Stimulated activated CD8-positive, alpha-beta memory T cell treated with anti-CD3 and anti-CD28 coated beads, Interleukin-7, amount 100 ng/mL, for 4 hours (primary cell): Measurements from ENCODE around the gene STAT5A.
"Not testable (repeated sequence)": the region's sequence is repeated elsewhere in the genome, so short reads cannot be mapped to it uniquely, and the experiment has no call there.

Experiments
- DNase-seq, 2 donors: peaks; one replicate each; pipeline ENCODE4 v3.0.0-alpha.2; 2020; ENCODE audit warnings: low read depth in 2 of 2

STAT5A gene

DNA sequence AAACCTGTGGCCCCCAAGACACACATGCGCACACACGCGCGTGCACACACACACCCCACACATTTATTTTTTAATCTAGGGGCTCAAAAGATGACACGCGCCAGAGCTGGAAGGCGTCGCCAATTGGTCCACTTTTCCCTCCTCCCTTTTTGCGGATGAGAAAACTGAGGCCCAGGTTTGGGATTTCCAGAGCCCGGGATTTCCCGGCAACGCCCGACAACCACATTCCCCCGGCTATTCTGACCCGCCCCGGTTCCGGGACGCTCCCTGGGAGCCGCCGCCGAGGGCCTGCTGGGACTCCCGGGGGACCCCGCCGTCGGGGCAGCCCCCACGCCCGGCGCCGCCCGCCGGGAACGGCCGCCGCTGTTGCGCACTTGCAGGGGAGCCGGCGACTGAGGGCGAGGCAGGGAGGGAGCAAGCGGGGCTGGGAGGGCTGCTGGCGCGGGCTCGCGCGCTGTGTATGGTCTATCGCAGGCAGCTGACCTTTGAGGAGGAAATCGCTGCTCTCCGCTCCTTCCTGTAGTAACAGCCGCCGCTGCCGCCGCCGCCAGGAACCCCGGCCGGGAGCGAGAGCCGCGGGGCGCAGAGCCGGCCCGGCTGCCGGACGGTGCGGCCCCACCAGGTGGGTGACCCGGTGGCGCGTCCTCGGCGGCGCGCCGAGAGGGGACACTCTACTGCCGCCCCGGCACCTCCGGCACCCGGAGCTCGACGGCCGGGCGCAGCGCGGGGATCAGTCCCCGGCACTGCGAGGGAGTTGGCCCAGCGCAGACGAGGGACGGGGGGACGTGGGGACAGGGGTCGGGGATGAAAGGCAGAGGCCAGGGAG, at the start of gene STAT5A:
STAT5A (plus strand) TSS at position 522 of the 826 bp plus-strand sequence. CDS start 914 bp downstream, outside the sequence.
- DNase-seq: peak; percentile 48 to 73

DNA sequence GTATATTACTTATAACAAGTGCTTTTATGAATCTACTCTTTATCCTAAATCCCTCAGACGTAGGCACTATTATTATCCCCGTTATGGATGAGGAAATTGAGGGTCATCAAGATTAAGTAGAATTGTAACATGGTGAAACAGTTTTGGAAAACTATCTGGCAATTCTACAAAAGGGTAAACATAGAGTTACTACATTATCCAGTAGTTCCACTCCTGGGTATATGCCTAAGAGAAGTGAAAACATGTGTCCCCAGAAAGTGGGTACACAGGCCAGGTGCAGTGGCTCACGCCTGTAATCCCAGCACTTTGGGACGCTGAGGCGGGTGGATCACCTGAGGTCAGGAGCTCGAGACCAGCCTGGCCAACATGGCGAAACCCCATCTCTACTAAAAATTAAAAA, 48.7 kb upstream of the STAT5A start:
- not testable (repeated sequence) for DNase-seq

DNA sequence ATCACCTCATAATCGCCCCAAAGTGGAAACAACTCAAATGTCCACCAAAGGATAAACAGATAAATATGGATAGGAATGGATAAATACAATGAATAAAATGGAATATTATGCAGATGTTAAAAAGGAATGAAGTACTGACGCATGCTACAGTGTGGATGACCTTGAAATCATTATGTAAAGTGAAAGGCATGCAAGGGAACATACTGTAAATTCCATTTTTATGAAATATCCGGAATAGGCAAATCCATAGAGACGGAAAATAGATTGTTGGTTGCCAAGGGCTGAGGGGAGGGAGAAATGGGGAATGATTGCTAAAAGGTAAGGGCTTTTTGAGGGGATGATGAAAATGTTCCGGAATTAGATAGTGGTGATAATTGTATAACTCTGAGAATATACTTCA, 48.1 kb upstream of the STAT5A start:
- DNase-seq: no peak

DNA sequence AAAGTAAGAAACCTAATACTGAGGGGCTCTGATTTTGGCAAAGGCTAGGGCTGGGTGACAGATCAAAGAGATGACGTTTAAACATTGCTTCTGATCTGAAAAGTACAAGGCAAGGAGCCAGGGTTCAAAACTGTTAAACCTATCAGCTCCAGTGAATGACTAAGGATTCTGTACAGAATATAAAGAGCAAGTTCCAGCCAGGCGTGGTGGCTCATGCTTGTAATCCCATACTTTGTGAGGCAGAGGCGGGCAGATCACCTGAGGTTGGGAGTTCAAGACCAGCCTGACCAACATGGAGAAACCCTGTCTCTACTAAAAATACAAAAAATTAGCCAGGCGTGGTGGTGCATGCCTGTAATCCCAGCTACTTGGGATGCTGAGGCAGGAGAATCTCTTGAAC, 47.4 kb upstream of the STAT5A start:
- DNase-seq: not testable (repeated sequence)

DNA sequence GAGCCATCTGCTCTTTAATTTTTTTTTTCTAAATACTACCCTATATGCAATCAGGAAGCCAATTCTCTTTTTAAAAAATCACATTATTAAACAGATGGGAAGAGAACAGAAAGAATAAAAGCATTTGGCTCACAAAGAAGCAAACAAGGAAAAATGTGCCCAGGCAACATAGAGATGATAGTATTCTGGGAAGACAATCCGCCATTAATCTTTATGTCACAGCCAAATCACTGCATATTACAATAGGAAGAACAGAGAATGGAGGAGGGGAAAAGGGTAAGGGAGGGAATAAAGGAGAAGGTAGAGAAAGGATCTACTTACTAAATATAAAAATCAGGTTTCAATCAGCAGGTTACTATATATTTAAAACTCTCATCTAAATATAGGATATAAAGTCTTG, 46.4 kb upstream of the STAT5A start:
- DNase-seq: no peak

DNA sequence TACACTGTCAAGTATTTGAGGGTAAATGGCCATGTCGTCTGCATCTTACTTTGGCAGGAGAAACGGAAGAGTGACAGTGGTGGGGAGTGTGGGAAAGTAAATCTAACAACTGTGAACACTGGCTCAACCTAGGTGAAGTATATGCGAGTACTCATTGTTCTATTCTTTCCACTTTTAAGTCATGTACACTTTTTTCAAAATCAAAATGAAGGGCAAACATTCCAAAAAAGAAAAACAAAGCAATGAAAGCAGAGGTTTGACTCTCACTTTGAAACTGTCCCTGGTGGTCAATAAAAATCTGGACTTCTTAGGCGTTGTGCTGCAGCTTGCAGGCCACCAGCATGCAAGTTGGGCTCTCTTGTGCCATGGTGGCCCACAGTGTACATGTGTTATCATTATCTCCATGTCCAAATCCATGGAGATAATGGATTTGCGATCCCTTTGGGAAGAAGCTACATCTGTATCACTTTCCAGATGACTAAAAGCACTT, 44.8 kb upstream of the STAT5A start:
- no peak for DNase-seq

DNA sequence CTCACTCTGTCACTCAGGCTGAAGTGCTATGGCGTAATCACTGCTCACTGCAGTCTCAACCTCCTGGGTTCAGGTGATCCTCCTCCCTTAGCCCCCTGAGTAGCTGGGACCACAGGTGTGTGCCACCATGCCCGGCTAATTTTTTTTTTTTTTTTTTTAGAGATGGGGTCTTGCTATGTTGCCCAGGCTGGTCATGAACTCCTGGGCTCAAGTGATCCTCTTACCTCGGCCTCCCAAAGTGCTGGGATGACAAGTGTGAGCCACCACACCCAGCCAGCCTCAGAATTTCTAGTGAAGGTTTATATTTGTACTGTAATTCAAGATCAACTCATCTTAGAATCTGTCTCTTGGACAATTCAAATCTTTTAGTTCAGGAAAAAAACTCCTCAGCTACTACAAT, 44.2 kb upstream of the STAT5A start:
- not testable (repeated sequence) for DNase-seq

DNA sequence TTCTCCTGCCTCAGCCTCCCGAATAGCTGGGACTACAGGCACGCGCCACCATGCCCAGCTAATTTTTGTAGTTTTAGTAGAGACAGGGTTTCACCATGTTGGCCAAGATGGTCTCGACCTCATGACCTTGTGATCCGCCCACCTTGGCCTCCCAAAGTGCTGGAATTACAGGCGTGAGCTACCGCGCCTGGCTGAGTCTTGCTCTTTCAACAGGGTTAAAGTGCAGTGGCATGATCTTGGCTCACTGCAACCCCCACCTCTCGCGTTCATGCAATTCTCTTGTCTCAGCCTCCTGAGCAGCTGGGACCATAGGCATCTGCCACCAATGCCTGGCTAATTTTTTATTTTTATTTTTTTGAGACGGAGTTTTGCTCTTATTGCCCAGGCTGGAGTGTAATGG, 43.1 kb upstream of the STAT5A start:
- DNase-seq: not testable (repeated sequence)

DNA sequence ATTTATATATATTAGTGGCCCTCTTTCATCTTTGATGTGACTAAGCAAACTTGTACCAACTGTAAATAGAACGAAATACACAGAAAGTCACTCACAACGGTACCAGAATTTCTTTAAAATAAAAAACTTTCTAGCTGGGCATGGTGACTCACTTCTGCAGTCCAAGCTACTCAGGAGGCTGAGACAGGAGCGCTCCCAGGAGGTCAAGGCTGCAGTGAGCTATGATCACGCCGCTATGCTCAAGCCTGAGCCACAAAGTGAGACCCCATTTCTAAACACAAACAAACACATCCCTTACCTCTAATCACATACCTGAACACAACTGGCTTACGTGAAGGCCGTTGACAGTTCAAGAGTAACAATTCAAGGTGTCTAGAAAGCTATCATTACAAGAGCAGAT, 41.8 kb upstream of the STAT5A start:
- peak in 1 of 2 donors; percentile 6 for DNase-seq

DNA sequence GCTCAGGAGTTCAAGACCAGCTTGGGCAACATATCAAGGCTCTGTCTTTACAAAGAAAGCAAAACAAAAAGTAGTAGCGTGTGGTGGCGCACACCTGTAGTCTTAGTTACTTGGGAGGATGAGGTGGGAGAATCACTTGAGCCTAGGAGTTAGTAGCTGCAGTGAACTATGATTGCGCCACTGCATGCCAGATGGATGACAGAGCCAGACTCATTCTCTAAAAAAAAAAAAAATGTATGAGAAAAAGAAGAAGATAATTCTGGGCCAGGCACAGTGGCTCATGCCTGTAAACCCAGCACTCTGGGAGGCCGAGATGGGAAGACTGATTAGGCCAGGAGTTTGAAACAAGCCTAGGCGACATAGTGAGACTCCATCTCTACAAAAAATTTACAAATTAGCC, 40.6 kb upstream of the STAT5A start:
- no peak for DNase-seq

DNA sequence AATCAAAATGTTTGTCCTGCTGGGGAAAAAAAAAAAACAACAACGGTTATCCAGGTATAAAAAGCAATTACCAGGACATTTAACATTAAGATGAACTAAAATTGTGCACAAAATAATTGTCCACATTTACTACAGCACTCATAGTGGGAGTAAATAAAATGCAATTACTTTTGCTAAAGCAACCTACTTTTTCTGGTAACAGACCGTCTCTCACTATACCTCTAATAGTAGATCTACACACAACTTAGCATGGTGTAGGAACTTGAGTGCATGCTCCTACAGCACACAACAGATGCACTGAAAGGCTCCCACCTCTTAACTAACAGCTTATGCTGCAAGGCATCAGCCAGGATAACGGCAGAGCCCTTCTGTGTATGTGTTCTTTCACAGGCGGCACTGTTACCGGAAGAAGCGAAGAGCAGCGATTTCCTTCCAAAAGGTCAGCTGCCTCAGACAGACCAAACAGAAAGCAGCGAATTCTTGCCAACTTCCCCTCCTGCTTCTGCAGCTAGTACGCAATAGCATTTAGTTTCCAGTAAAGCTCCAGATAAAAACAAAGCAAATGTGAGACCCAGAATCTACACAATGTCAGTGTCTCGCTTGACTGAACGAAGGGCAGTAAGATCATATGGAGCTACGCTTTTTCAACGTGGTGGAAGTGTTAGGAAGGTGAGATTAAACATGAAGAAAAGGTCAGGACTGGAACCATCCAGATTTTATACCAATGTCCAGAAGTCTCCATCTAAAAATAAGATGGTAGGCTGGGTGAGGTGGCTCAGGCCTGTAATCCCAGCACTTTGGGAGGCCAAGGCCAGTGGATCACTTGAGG, 39.7 kb upstream of the STAT5A start:
- DNase-seq: peak; percentile 62

DNA sequence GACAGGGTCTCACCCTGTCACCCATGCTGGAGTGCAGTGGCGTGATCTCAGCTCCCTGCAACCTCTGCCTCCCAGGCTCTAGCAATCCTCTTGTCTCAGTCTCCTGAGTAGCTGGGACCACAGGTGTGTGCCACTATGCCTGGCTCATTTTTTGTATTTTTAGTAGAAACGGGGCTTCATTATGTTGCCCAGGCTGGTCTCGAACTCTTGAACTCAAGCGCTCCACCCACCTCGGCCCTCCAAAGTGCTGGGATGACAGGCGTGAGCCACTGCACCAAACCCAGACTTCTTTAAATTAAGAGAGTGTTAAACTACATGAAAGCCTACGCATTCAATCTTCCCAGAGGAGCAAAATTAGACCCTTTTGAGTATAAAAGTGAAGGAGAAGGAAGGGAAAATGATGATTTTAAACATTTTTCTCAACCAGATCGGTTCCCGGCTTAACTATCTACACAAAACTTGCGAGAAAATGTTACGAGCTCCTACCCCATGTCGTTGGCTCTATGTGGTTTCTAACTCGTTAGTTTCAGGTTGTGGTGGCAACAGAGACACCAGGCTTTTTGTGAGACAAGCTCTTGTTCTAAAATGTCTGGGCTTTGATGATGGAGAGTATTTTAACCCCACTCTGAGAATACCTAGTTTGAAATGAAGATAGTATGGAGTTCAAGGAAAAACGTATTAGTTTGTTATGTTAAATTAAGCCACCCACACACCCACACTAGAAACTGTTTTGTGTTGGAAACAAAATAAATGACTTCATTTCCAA, 38.4 kb upstream of the STAT5A start:
- peak; percentile 19 to 20 for DNase-seq

DNA sequence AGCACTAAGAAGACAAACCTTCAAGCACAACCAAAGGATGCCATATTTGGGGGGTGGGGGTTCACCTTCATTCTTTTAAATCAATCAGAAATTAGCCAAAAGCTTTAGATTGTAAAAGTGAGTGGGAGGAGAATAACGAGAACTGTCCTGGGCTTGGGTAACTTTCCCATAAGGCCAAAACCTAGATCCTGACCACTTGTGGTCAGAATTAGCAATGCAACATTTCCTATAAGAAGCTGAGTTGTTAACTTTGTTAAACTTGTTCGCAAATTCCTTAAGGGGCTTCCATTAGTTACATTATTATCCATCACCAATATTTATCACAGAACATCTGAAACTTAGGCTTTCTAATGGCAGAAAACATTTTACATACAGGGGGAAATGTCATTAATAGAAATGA, 37.2 kb upstream of the STAT5A start:
- no peak for DNase-seq

DNA sequence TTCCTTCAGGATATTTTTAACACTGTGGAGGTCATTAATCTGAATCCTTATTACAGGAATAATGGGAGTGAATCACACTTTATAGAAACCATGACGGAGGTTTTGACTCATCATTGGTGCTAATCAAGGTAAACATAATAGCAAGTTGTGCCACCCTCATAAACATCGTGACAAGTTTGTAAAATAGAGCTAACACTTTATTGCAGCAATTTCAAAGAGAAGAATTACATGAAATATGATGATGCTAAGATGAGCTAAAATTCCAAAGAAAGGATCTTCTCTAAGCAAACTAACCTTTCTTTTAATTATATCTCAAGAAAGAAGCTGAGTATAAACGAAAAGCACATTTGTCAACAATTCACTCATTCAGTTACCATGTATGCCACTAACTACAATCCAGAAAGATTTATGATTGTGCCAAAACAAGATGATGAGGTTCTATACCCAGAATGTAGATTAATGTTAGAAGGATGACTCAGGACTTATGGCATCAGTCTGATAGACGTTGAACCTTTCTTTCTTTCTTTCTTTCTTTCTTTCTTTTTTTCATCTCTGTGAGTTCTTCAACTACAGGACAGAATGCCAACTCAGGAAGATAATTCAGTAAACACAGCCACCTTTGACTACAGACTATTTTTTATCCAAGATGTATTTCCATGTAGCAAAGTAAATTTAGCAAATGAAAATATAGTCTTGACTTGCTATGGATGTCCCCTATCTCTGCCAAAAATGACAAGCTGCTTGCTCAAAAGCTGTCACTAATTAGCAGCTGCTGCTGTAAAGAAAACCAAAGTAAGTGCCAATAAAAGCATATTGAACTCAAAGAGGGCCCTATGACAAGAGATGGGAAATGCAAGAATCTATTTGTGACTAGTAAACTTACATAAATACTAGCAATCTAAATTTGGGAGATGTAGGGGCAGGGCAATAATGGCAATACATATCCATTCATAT, 35.4 kb upstream of the STAT5A start:
- no peak for DNase-seq

DNA sequence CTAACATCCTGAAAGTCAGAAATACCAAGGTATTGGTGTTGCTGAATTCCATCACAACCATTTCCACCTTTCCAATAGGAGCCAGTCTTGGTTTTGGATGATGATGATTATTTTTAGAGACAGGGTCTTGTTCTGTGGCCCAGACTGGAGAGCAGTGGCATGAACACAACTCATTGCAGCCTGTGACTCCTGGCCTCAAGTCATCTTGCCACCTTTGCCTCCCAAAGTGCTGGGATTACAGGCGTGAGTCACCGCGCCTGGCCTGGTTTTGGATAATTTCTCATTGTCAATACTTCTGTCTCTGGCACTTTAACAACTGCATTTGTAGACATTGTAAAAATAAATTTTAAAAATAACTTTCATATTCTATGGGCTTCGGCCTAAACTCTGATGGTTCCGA, 34.7 kb upstream of the STAT5A start:
- DNase-seq: no peak

DNA sequence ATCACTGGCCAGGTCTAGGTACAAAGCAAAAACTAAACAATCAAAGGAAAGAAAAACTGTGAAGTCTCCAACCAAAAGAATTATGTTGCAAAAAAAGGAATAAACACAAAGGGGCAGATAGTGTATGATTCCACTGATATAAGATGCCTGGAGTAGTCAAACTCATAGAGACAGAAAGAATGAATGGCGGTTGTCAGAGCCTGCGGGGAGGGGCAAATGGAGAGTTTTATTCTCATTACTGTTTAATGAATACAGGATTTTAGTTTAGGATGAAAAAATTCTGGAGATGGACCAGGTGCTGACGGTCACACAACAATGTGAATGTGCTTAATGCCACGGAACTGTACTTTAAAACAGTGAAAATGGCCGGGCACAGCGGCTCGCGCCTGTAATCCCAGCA, 32.9 kb upstream of the STAT5A start:
- DNase-seq: no peak

DNA sequence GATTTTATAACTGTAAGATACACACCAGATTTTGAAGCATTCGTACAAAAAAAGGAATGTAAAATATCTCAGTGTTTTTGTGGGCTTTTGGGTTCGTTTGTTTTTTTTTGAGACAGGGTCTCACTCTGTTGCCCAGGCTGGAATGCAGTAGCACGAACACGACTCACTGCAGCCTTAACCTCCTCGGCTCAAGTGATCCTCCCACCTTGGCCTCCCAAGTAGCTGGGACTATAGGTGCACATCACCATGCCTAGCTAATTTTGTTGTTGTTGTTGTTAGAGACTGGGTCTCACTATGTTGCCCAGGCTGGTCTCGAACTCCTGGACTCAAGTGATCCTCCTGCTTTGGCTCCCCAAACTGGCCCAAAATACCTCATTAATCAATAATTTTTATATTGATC, 28.0 kb upstream of the STAT5A start:
- no peak for DNase-seq

DNA sequence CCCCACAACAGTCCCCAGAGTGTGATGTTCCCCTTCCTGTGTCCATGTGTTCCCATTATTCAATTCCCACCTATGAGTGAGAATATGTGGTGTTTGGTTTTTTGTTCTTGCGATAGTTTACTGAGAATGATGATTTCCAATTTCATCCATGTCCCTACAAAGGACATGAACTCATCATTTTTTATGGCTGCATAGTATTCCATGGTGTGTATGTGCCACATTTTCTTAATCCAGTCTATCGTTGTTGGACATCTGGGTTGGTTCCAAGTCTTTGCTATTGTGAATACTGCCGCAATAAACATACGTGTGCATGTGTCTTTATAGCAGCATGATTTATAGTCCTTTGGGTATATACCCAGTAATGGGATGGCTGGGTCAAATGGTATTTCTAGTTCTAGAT, 23.9 kb upstream of the STAT5A start:
- not testable (repeated sequence) for DNase-seq

DNA sequence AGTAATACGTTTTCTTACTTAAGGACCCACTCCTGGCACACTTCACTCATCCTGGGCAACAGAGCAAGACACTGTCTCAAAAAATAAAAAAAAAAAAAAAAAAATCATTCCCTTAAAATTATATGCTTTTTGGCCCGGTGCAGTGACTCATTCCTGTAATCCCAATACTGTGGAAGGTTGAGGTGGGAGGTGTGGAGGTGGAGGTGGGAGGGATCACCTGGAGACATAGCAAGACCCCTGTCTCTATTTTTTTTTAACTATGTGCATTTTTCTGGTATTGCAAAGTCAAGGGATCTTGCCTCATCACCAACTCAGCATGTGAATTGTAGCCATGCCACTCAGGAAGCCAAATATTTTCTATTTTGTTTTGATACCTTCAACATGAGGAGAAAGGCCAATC, 21.8 kb upstream of the STAT5A start:
- no peak for DNase-seq

DNA sequence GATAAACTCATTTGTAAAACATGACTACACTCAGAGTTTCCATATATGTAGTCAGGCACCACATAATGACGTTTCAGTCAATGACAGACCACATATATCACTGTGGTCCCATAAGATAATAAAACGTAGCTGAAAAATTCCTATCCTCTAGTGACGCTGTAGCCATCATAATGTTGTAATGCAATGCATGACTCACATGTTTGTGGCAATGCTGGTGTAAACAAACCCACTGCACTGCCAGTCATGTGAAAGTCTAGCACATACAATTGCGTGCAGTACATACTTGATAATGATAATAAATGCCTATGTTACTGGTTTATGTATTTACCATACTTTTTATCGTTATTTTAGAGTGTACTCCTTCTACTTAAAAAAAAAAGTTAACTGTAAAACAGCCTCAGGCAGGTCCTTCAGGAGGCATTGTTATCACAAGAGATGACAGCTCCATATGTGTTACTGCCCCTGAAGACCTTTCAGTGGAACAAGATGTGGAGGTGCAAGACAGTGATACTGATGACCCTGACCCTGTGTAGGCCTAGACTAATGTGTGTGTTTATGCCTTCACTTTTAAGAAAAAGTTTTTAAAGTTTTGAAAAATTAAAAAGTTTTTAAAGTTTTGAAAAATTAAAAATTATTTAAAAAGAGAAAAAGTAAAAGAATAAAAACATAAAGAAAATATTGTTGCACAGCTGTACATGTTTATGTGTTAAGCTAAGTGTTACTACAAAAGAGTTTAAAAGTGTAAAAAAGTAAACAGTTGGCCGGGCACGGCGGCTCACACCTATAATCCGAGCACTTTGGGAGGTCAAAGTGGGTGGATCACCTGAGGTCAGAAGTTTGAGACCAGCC, 21.2 kb upstream of the STAT5A start:
- peak; percentile 25 to 53 for DNase-seq
